Neural cell (in vitro differentiated cells): ENCODE results near the gene CENPN. TPM values are rescaled to one million over a fixed set of nuclear protein-coding genes. Genes with fewer than 3 reads are reported as not detected.

ENCODE experiments used
- H2AFZ ChIP-seq: fragments of 200-600, 300-800 bp; sonication (generic), shearing (Covaris generic); 2 replicates; pipeline ENCODE4 v1.6.0; 2014; ENCODE audit warnings: low read depth, mild to moderate bottlenecking, antibody characterized with exemption, low read length, moderate library complexity
- H3F3A ChIP-seq: fragments of 200-600 bp; shearing (Covaris generic); 2 replicates; pipeline ENCODE4 v1.6.1; 2016; ENCODE audit warnings: mild to moderate bottlenecking, moderate library complexity, mixed read lengths, antibody characterized with exemption, low read length; ENCODE audit not compliant: insufficient read depth, poor library complexity, severe bottlenecking
- H3K27ac ChIP-seq: fragments of 200-600, 300-800 bp; sonication (generic), shearing (Covaris generic); 2 replicates; pipeline ENCODE4 v1.5.1; 2014; ENCODE audit warnings: mild to moderate bottlenecking, low read length, moderate library complexity
- H3K27me3 ChIP-seq: fragments of 300-800, 200-600 bp; sonication (generic), shearing (Covaris generic); 2 replicates; pipeline ENCODE4 v1.6.0; 2014; ENCODE audit warnings: mild to moderate bottlenecking, low read depth, low read length, moderate library complexity; ENCODE audit not compliant: insufficient read depth
- H3K36me3 ChIP-seq: fragments of 300-800, 200-600 bp; sonication (generic), shearing (Covaris generic); 2 replicates; pipeline ENCODE4 v1.5.1; 2014; ENCODE audit warnings: mild to moderate bottlenecking, antibody characterized with exemption, low read length, moderate library complexity; ENCODE audit not compliant: insufficient read depth
- H3K4me2 ChIP-seq: fragments of 300-800, 200-600 bp; sonication (generic), shearing (Covaris generic); 2 replicates; pipeline ENCODE4 v1.6.0; 2014; ENCODE audit warnings: mild to moderate bottlenecking, low read length
- H3K4me3 ChIP-seq: fragments of 300-800, 200-600 bp; sonication (generic), shearing (Covaris generic); 2 replicates; pipeline ENCODE4 v1.5.1; 2014; ENCODE audit warnings: mild to moderate bottlenecking, low read length, moderate library complexity
- H3K79me2 ChIP-seq: fragments of 200-600 bp; shearing (Covaris generic); replicated peaks from 2 replicates; pipeline ENCODE4 v1.6.0; 2014; ENCODE audit warnings: mild to moderate bottlenecking, low read length, moderate library complexity; ENCODE audit not compliant: insufficient read depth
- H3K9ac ChIP-seq: fragments of 300-800, 200-600 bp; sonication (generic), shearing (Covaris generic); 2 replicates; pipeline ENCODE4 v1.6.1; 2016; ENCODE audit warnings: mild to moderate bottlenecking, low read length, mixed read lengths
- H3K9me2 ChIP-seq: fragments of 200-600 bp; shearing (Covaris generic); 2 replicates; pipeline ENCODE4 v1.6.1; 2016; ENCODE audit warnings: mild to moderate bottlenecking, low read length, mixed read lengths; ENCODE audit not compliant: insufficient read depth
- H3K9me3 ChIP-seq: fragments of 200-600, 300-800 bp; sonication (generic), shearing (Covaris generic); 2 replicates; pipeline ENCODE4 v1.6.1; 2016; ENCODE audit warnings: mild to moderate bottlenecking, mixed run types, low read length, moderate library complexity, mixed read lengths
- H4K20me1 ChIP-seq: fragments of 200-600 bp; shearing (Covaris generic); 2 replicates; pipeline ENCODE4 v1.6.1; 2016; ENCODE audit warnings: mild to moderate bottlenecking, mixed run types; ENCODE audit not compliant: insufficient read depth
- CTCF ChIP-seq: fragments of 450-650 bp; IDR thresholded peaks from 2 replicates; pipeline ENCODE4 v1.5.1; 2014; ENCODE audit warnings: antibody characterized with exemption, mild to moderate bottlenecking, moderate library complexity; ENCODE audit not compliant: poor library complexity, severe bottlenecking
- EP300 ChIP-seq: fragments of 450-650 bp; conservative IDR thresholded peaks from 2 replicates; pipeline ENCODE4 v1.6.1; 2014; ENCODE audit warnings: antibody characterized with exemption, mild to moderate bottlenecking, moderate library complexity; ENCODE audit not compliant: poor library complexity, severe bottlenecking
- EZH2 ChIP-seq: fragments of 200-600, 300-800 bp; shearing (Covaris generic), sonication (generic); IDR thresholded peaks from 2 replicates; pipeline ENCODE4 v1.6.1; 2014; ENCODE audit warnings: antibody characterized with exemption, low read length, borderline replicate concordance, mild to moderate bottlenecking; ENCODE audit not compliant: insufficient read depth, poor library complexity, severe bottlenecking
- MXI1 ChIP-seq: fragments of 450-650 bp; conservative IDR thresholded peaks from 2 replicates; pipeline ENCODE4 v1.6.1; 2014; ENCODE audit warnings: antibody characterized with exemption, mild to moderate bottlenecking; ENCODE audit not compliant: poor library complexity, severe bottlenecking
- POLR2AphosphoS5 ChIP-seq: IDR thresholded peaks from 2 replicates; pipeline ENCODE4 v1.6.1; 2012
- RAD21 ChIP-seq: fragments of 450-650 bp; conservative IDR thresholded peaks from 2 replicates; pipeline ENCODE4 v1.6.1; 2014; ENCODE audit warnings: antibody characterized with exemption, mild to moderate bottlenecking, moderate library complexity
- REST ChIP-seq: IDR thresholded peaks from 2 replicates; pipeline ENCODE4 v1.6.1; 2012; ENCODE audit warnings: borderline replicate concordance
- SMC3 ChIP-seq: fragments of 450-650 bp; conservative IDR thresholded peaks from 2 replicates; pipeline ENCODE4 v1.6.1; 2014; ENCODE audit warnings: antibody characterized with exemption, mild to moderate bottlenecking, moderate library complexity; ENCODE audit not compliant: poor library complexity
- TAF1 ChIP-seq: IDR thresholded peaks from 2 replicates; pipeline ENCODE4 v1.6.1; 2012; ENCODE audit warnings: low read depth
- polyA plus RNA-seq: library from polyadenylated mRNA; depleted of rRNA; stranded (reverse); fragments of >200 nt; gene quantifications from 2 replicates; pipeline ENCODE4 v1.2.3, GENCODE V29; 2014

CENPN gene
- polyA plus RNA-seq, 1 donor from 2014 or later, result 1.9 TPM

- Histone ChIP-seq H3K36me3 (no peaks in the 10 kb centered on the region), H3K9me2 (no peaks in the 10 kb centered on the region), H3F3A (no peaks in the 10 kb centered on the region), H3K79me2 (peaks cover 6% of the 10 kb centered on the region), H3K9me3 (no peaks in the 10 kb centered on the region), H3K4me3 (no peak overlapping the region), H3K9ac (no peak overlapping the region), H4K20me1 (no peaks in the 10 kb centered on the region), H3K27ac (no peak overlapping the region), H3K27me3 (no peaks in the 10 kb centered on the region), H2AFZ (no peak overlapping the region), H3K4me2 (no peak overlapping the region)
- TF ChIP-seq MXI1, result no peak
- TF ChIP-seq TAF1, result no peak
- no peak for TF ChIP-seq SMC3
- no peak for TF ChIP-seq RAD21
- no peak for TF ChIP-seq POLR2AphosphoS5
- TF ChIP-seq EZH2, result no peak
- TF ChIP-seq EP300, result no peak
- no peak for TF ChIP-seq REST
- TF ChIP-seq CTCF, result no peak
These were observed 64.8 kb downstream of the CENPN start for GRCh38 chr16:81071805-81072204.

- Histone ChIP-seq H3K36me3 (no peaks in the 10 kb centered on the region), H3K9ac (no peak overlapping the region), H3K9me2 (no peaks in the 10 kb centered on the region), H4K20me1 (no peaks in the 10 kb centered on the region), H3K4me2 (no peak overlapping the region), H2AFZ (no peak overlapping the region), H3K4me3 (no peak overlapping the region), H3K27ac (no peak overlapping the region), H3K27me3 (no peaks in the 10 kb centered on the region), H3K79me2 (peaks cover 6% of the 10 kb centered on the region), H3F3A (no peaks in the 10 kb centered on the region), H3K9me3 (no peaks in the 10 kb centered on the region)
- TF ChIP-seq REST (no peak), TAF1 (no peak), EP300 (no peak), MXI1 (no peak), POLR2AphosphoS5 (no peak), EZH2 (no peak)
These were observed 66.7 kb downstream of the CENPN start for GRCh38 chr16:81073560-81074330.
